HepG2 (cell line): Measurements from ENCODE around the gene PTPRCAP. TPM values are rescaled to one million over a fixed set of nuclear protein-coding genes. Genes with fewer than 3 reads are reported as not detected.

Experiments used
- ATAC-seq: fragments of 200-7000 bp; cut with Tn5 transposase; 3 replicates; pipeline ENCODE4 v1.9.1; 2020; ENCODE audit warnings: mild to moderate bottlenecking, moderate library complexity
- BruUV-seq: library from RNA; stranded (reverse); fragments of 400-500 nt; replicated peaks from 2 replicates; lab custom pipeline; 2021; lab: Mats Ljungman, UMichigan
- CTCF ChIA-PET: fragments of 300-600 bp; formaldehyde crosslinking; extraction: SDS; loops from one replicate; lab custom pipeline; 2021; ENCODE audit warnings: low total read pairs, inconsistent platforms, low intra/inter-chr PET ratio; lab: Yijun Ruan, JAX
- POLR2A ChIA-PET: fragments of 350-600 bp; sonication (Branson Sonifier 250); formaldehyde crosslinking; loops from one replicate; lab custom pipeline; 2020; ENCODE audit warnings: antibody characterized with exemption, inconsistent platforms; lab: Yijun Ruan, JAX
- DNase-seq: peaks from one replicate; pipeline ENCODE4 v3.0.0-alpha.2; 2015; ENCODE audit warnings: low spot score
- FAIRE-seq: peaks from 3 replicates; lab custom pipeline; 2011; peaks lifted over from hg19 to GRCh38; lab: Jason Lieb, UNC
- H2AFZ ChIP-seq: one replicate; pipeline ENCODE4 v1.6.1; 2011; ENCODE audit warnings: low read length, inconsistent platforms
- H3K27ac ChIP-seq: fragments of 300-600 bp; 3 replicates; pipeline ENCODE4 v1.8.0; 2011; ENCODE audit warnings: mixed run types, mild to moderate bottlenecking, mixed read lengths, low read length, inconsistent platforms; ENCODE audit not compliant: insufficient read depth; ENCODE audit errors: extremely low read length
- H3K27me3 ChIP-seq, 2 experiments: fragments of 200-600 bp in 1 of 2; 2 replicates in 1 of 2; 3 replicates in 1 of 2; pipeline versions ENCODE4 v1.6.0 to v1.8.0; 2011; ENCODE audit warnings: low read length in 2 of 2, mild to moderate bottlenecking in 2 of 2, moderate library complexity in 2 of 2, inconsistent platforms in 1 of 2; ENCODE audit not compliant: insufficient read depth in 2 of 2, control insufficient read depth in 1 of 2
- H3K36me3 ChIP-seq, 2 experiments: fragments of 200-600 bp in 1 of 2; replicated peaks in 1 of 2; 2 replicates in 1 of 2; 3 replicates in 1 of 2; pipeline versions ENCODE4 v1.5.1 to v1.8.0; 2011; ENCODE audit warnings: low read length in 2 of 2, inconsistent platforms in 1 of 2; ENCODE audit not compliant: insufficient read depth in 2 of 2, control insufficient read depth in 1 of 2
- H3K4me1 ChIP-seq: 2 replicates; pipeline ENCODE4 v1.5.1; 2012; ENCODE audit warnings: low read length, inconsistent platforms; ENCODE audit not compliant: insufficient read depth
- H3K4me2 ChIP-seq: 2 replicates; pipeline ENCODE4 v1.6.0; 2011; ENCODE audit warnings: low read depth, low read length, inconsistent platforms
- H3K4me3 ChIP-seq, 3 experiments: fragments of 200-600 bp in 1 of 3; sonication (generic), shearing (Covaris generic) in 1 of 3; replicated peaks in 1 of 3; 2 replicates each; pipeline ENCODE4 v1.5.1; 2011 to 2016; ENCODE audit warnings: low read length in 3 of 3, inconsistent platforms in 2 of 3, low read depth in 2 of 3, mild to moderate bottlenecking in 2 of 3, control low read depth in 1 of 3, mixed read lengths in 1 of 3; ENCODE audit not compliant: insufficient read depth in 1 of 3
- H3K79me2 ChIP-seq: one replicate; pipeline ENCODE4 v1.6.1; 2011; ENCODE audit warnings: low read length, inconsistent platforms; ENCODE audit not compliant: insufficient read depth
- H3K9ac ChIP-seq: 2 replicates; pipeline ENCODE4 v1.6.0; 2011; ENCODE audit warnings: mild to moderate bottlenecking, low read depth, low read length, inconsistent platforms; ENCODE audit not compliant: insufficient read depth
- H3K9me3 ChIP-seq: 2 replicates; pipeline ENCODE4 v1.5.1; 2012; ENCODE audit warnings: mild to moderate bottlenecking, low read length
- H4K20me1 ChIP-seq: 2 replicates; pipeline ENCODE4 v1.6.0; 2011; ENCODE audit warnings: inconsistent platforms, mild to moderate bottlenecking, low read length, moderate library complexity; ENCODE audit not compliant: insufficient read depth
- MAFF ChIP-seq: IDR thresholded peaks from 2 replicates; pipeline ENCODE4 v1.6.1; 2011; ENCODE audit warnings: low read depth, low read length, improper control_type of control experiment
- MAFK ChIP-seq, 2 experiments: IDR thresholded peaks in 1 of 2; conservative IDR thresholded peaks in 1 of 2; 2 replicates each; pipeline ENCODE4 v1.6.1; 2011; ENCODE audit warnings: improper control_type of control experiment in 2 of 2, low read length in 2 of 2
- PAF1 ChIP-seq: IDR thresholded peaks from 2 replicates; pipeline ENCODE4 v1.6.1; 2016; ENCODE audit warnings: missing genetic modification reagents, missing compliant biosample characterization
- SP2 ChIP-seq: sonication (generic); formaldehyde crosslinking; IDR thresholded peaks from 2 replicates; pipeline ENCODE4 v1.5.1; 2020; ENCODE audit warnings: mild to moderate bottlenecking, missing genetic modification reagents
- ZNF24 ChIP-seq: fragments of 450-650 bp; IDR thresholded peaks from 2 replicates; pipeline ENCODE4 v1.6.1; 2017; ENCODE audit warnings: antibody characterized with exemption, mild to moderate bottlenecking
- ZNF766 ChIP-seq: sonication (generic); formaldehyde crosslinking; IDR thresholded peaks from 2 replicates; pipeline ENCODE4 v1.5.0; 2020; ENCODE audit warnings: missing genetic modification reagents, borderline replicate concordance
- ZNF780A ChIP-seq: sonication (generic); formaldehyde crosslinking; IDR thresholded peaks from 2 replicates; pipeline ENCODE4 v1.8.0; 2022; ENCODE audit warnings: mild to moderate bottlenecking, missing genetic modification reagents, moderate library complexity
- WGBS: methylation state at CpG from one replicate; pipeline ENCODE4 v1.1.6; 2017; ENCODE audit warnings: low lambda C conversion rate; 5-methylcytosine and 5-hydroxymethylcytosine counted together
- in situ Hi-C: cut with HindIII; loops from 2 replicates; pipeline ENCODE4 v1.10.0; 2017; ENCODE audit warnings: low pct_unique_long_range_greater_than_20kb; ENCODE audit not compliant: extremely low pct_ligation_motif_present
- intact Hi-C: fragments of 100-400 bp; cut with micrococcal nuclease; formaldehyde crosslinking; loops from one replicate; pipeline ENCODE4 v1.10.0; 2022; ENCODE audit not compliant: unreplicated experiment
- polyA plus RNA-seq, 8 experiments: library from polyadenylated mRNA; depleted of rRNA in 3 of 8; stranded (reverse) in 7 of 8; unstranded in 1 of 8; fragments of >200 nt; fragmentation: Illumina TruSeq in 4 of 8; extraction: Trizol in 4 of 8; gene quantifications; 2 replicates each; pipeline versions ENCODE4 v1.2.1 to v1.2.3, GENCODE V29; 2011 to 2016; ENCODE audit warnings: low read depth in 4 of 8, missing spikeins in 1 of 8, mixed read lengths in 1 of 8; ENCODE audit not compliant: insufficient read depth in 1 of 8
- total RNA-seq, 5 experiments: library from RNA; depleted of rRNA; stranded (reverse); fragments of >200 nt; fragmentation: Illumina TruSeq; extraction: Trizol; gene quantifications; 2 replicates each; pipeline ENCODE4 v1.2.3, GENCODE V29; 2016; ENCODE audit warnings: low read depth in 1 of 5
- TF ChIP-seq, protein P1 (sequence below): sonication (generic); formaldehyde crosslinking; IDR thresholded peaks from 2 replicates; pipeline ENCODE4 v1.9.0; 2021; ENCODE audit warnings: missing genetic modification reagents, borderline replicate concordance

The PTPRCAP gene
- total and polyA plus RNA-seq, 2 of the 13 experiments (the other 11 are each of a cell fraction or from before 2014, with no cell fraction given): 0.60 to 0.70 TPM

DNA sequence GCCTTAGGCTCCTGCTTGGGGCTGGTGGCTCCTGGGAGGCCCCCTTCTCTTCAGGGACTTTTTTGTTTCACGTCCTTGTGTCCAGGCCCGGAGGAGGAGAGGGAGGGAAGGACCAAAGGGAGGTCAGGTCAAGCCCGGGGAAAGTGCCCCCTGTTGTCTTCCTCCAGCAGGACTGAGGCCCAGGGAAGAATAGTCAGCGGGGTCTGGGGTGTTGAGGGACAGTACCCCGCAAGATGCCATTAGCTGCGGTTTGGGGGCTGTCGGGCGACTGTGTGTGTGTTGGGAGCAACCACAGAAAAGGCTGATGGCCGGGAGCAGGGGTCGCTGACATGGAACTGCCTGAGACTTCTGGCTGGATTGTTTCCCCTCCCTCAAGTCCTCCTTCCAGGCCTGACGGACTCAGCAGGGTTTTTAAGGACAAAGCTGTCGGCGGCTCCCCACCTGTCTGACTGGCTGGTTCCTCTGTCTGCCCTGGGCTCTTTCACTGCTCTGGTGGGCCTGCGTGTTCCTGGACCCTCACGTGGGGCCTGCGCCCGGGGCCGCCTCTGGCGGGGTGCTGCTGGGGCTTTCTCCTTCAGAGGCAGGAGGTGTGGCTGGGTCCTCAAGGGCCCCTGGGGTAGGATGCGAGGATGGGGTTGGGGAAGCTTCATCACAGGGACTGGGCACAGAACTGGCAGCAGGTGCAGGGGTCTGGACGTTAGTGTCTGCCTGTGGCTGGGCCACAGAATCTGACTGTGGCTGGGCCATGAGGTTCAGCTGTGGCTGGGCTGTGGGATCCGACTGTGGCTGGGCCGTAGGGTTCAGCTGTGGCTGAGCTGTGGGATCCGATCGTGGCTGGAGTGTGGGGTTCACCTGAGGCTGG lies 13.5 kb upstream of the PTPRCAP start:
- Histone ChIP-seq H3K27me3 (peaks cover 11 to 61% of the 10 kb centered on the region in 2 experiments; a peak in 4 of 5 replicates), H3K27ac (no peak overlapping the region), H3K36me3 (no peaks in the 10 kb centered on the region), H2AFZ (no peak overlapping the region), H3K4me1 (peaks cover 14% of the 10 kb centered on the region), H3K79me2 (no peaks in the 10 kb centered on the region), H3K9ac (no peak overlapping the region), H3K4me2 (no peak overlapping the region), H3K9me3 (no peaks in the 10 kb centered on the region), H3K4me3 (no peak overlapping the region), H4K20me1 (no peaks in the 10 kb centered on the region)
- ATAC-seq: no peak
- ChIA-PET CTCF (no interaction called here), POLR2A (interaction anchor here (1.2 to 1.5 kb wide), 2 partner anchors 7 to 23 kb away, joined by 3 to 5 read pairs; partner anchors contain the start of genes CORO1B and RPS6KB2)
- DNase-seq: no peak
- no peak for TF ChIP-seq SP2 (CRISPR knock-in tag)
- intact Hi-C loops: no loop called here
- FAIRE-seq: no peak
- in situ Hi-C loops: no loop called here
- WGBS: 37% methylated on average over 7 of the region's 25 CpGs
- BruUV-seq: no TSS peak

DNA sequence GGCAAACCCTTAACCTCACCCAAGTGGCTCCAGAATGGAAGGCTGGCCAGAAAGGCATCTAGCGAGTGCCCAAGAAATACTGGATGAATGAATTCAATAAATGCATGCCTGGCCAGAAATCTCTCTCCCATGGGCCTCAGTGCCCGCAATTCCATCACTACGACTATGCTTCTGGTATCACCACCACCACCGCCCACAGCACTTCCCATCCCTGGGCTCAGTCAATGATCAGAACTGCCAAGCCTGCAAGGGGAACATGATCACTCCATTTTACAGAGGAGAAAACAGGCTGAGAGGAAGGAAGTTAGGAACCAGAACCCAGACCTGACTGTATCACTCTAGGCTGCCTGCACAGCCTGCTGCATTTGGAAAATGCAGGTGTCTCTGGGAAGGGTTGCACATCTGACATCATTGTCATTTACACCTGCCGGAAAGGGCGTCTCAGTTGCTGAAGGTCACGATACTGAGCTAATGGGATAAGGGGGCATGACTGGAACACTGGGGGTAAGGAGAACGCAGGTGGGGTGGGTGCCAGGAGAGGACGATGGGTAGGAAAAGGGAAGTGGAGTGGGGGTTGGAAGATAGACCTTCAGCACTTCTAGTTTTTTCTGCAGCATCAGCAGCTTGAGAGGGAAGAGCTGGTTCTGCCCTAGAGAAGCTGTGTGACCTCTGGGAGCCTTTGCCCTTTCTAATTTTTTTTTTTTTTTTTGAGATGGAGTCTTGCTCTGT lies 11.8 kb upstream of the PTPRCAP start:
- Histone ChIP-seq H3K36me3 (no peaks in the 10 kb centered on the region), H3K27me3 (peaks cover 5 to 44% of the 10 kb centered on the region in 2 experiments; a peak in 4 of 5 replicates), H3K9ac (no peak overlapping the region), H2AFZ (no peak overlapping the region), H3K79me2 (no peaks in the 10 kb centered on the region), H3K9me3 (no peaks in the 10 kb centered on the region), H3K4me1 (peaks cover 23% of the 10 kb centered on the region), H3K4me3 (no peak overlapping the region), H4K20me1 (no peaks in the 10 kb centered on the region), H3K4me2 (no peak overlapping the region), H3K27ac (no peak overlapping the region)
- 50% methylated on average over 9 of the region's 9 CpGs for WGBS
- DNase-seq (no peak), ATAC-seq (no peak), FAIRE-seq (no peak)
- ChIA-PET CTCF (no interaction called here), POLR2A (interaction anchor here (0.6 to 1.2 kb wide), 2 partner anchors 12 to 21 kb away, joined by 3 read pairs; partner anchors contain the start of gene RPS6KB2)
- intact Hi-C loops: no loop called here
- TF ChIP-seq MAFK (conservative IDR thresholded peaks at IDR 0.05 in 1 of 2, IDR thresholded peaks at IDR 0.05 in 1 of 2; ENCODE audit: low read length in 2 of 2) (peak; percentile 37 to 52; a peak in 3 of 4 replicates), PAF1 (CRISPR knock-in tag) (no peak), MAFF (0 out of 2 replicates have a peak, but pooled peaks have one; percentile 4), ZNF780A (no peak), ZNF766 (CRISPR knock-in tag) (no peak), ZNF24 (no peak)
- TF ChIP-seq, protein P1, sequence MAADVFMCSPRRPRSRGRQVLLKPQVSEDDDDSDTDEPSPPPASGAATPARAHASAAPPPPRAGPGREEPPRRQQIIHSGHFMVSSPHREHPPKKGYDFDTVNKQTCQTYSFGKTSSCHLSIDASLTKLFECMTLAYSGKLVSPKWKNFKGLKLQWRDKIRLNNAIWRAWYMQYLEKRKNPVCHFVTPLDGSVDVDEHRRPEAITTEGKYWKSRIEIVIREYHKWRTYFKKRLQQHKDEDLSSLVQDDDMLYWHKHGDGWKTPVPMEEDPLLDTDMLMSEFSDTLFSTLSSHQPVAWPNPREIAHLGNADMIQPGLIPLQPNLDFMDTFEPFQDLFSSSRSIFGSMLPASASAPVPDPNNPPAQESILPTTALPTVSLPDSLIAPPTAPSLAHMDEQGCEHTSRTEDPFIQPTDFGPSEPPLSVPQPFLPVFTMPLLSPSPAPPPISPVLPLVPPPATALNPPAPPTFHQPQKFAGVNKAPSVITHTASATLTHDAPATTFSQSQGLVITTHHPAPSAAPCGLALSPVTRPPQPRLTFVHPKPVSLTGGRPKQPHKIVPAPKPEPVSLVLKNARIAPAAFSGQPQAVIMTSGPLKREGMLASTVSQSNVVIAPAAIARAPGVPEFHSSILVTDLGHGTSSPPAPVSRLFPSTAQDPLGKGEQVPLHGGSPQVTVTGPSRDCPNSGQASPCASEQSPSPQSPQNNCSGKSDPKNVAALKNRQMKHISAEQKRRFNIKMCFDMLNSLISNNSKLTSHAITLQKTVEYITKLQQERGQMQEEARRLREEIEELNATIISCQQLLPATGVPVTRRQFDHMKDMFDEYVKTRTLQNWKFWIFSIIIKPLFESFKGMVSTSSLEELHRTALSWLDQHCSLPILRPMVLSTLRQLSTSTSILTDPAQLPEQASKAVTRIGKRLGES (CRISPR knock-in tag): no peak
- BruUV-seq: no TSS peak
- in situ Hi-C loops: no loop called here
